Fibroblast of lung (primary cell): ENCODE results near the gene CD247.

Source experiments
- EZH2 ChIP-seq: IDR thresholded peaks from 2 replicates; pipeline ENCODE4 v1.5.1; 2012; ENCODE audit warnings: low read length, control low read depth, mild to moderate bottlenecking; ENCODE audit errors: missing control alignments
- TF ChIP-seq, protein P1 (sequence below), 2 donors: IDR thresholded peaks in 1 of 2; conservative IDR thresholded peaks in 1 of 2; 1 replicate in 1 of 2; 2 replicates in 1 of 2; pipeline ENCODE4 v1.5.1; 2011 to 2012; ENCODE audit warnings: low read length in 2 of 2, control low read depth in 1 of 2, inconsistent platforms in 1 of 2, low read depth in 1 of 2, mild to moderate bottlenecking in 1 of 2

GRCh38 chr1:167526667-167527383 lies 8.5 kb upstream of the CD247 start:
- TF ChIP-seq, protein P1, sequence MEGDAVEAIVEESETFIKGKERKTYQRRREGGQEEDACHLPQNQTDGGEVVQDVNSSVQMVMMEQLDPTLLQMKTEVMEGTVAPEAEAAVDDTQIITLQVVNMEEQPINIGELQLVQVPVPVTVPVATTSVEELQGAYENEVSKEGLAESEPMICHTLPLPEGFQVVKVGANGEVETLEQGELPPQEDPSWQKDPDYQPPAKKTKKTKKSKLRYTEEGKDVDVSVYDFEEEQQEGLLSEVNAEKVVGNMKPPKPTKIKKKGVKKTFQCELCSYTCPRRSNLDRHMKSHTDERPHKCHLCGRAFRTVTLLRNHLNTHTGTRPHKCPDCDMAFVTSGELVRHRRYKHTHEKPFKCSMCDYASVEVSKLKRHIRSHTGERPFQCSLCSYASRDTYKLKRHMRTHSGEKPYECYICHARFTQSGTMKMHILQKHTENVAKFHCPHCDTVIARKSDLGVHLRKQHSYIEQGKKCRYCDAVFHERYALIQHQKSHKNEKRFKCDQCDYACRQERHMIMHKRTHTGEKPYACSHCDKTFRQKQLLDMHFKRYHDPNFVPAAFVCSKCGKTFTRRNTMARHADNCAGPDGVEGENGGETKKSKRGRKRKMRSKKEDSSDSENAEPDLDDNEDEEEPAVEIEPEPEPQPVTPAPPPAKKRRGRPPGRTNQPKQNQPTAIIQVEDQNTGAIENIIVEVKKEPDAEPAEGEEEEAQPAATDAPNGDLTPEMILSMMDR (conservative IDR thresholded peaks at IDR 0.05 in 1 of 2, IDR thresholded peaks at IDR 0.05 in 1 of 2; ENCODE audit: low read depth in 1 of 2, low read length in 2 of 2) = no peak
- no peak for TF ChIP-seq EZH2
